Measurements from ENCODE around the gene SEZ6L2.

DNA sequence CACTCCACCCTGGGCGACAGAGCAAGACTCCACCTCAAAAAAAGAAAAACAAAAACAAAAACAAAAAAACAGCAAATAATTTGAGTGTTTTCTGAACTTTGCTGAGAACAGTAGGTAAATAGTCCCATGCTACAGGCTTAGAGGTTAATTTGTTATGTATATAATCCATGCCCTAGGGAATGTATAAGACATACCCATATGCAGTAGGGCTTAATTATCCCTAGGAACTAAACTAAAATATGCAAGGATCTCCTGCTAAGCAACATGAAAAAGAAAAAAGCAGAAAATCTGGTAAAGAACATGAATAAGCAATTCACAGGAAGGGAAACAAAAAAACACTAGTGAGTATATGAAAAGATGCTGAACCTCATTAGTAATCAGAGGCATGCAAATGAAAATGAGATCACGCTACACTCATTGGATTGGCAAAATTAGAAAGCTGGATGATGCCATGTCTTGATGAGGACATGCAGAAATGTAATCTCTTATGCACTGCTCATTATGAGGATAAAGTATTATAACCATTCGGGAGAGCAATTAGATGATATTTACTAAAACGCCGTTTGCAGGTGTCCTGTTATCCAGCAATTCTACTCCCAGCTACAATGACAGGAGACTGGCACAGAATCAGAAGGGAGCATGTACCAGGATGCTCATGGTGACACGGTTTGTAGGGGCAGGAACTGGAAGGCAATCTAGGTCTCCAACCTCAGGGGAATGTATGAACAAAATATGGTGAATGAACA lies 21.1 kb upstream of the SEZ6L2 start:
- TF ChIP-seq ZNF274 (IDR thresholded peaks at IDR 0.05; ENCODE audit: low read depth, low read length) (no peak), YY1 (IDR thresholded peaks at IDR 0.05; ENCODE audit: insufficient read depth, insufficient read length) (no peak), SUZ12 (IDR thresholded peaks at IDR 0.05; ENCODE audit: extremely low read depth, insufficient read depth, insufficient read length) (no peak)

Measured in NT2/D1 (cell line).